HUES6 (cell line): ENCODE measurements around the gene COL24A1.
"Not testable (repeated sequence)": the region's sequence is repeated elsewhere in the genome, so short reads cannot be mapped to it uniquely, and the experiment has no call there.

Source experiments
- H3K27ac ChIP-seq: 2 replicates; pipeline ENCODE4 v1.7.0; 2013; ENCODE audit warnings: low read depth, mild to moderate bottlenecking, low read length, inconsistent platforms
- H3K27me3 ChIP-seq: 2 replicates; pipeline ENCODE4 v1.6.1; 2013; ENCODE audit warnings: low read length; ENCODE audit not compliant: control insufficient read depth, insufficient read depth
- H3K36me3 ChIP-seq: 2 replicates; pipeline ENCODE4 v1.6.1; 2013; ENCODE audit warnings: low read length; ENCODE audit not compliant: control insufficient read depth, insufficient read depth
- H3K4me1 ChIP-seq: 2 replicates; pipeline ENCODE4 v1.6.1; 2013; ENCODE audit warnings: low read length; ENCODE audit not compliant: control insufficient read depth, insufficient read depth
- H3K4me3 ChIP-seq: 2 replicates; pipeline ENCODE4 v1.5.1; 2013; ENCODE audit warnings: low read depth, low read length
- H3K9ac ChIP-seq: one replicate; pipeline ENCODE4 v1.6.1; 2013; ENCODE audit warnings: mild to moderate bottlenecking, low read length
- H3K9me3 ChIP-seq: 2 replicates; pipeline ENCODE4 v1.6.1; 2013; ENCODE audit warnings: low read depth, low read length; ENCODE audit not compliant: control insufficient read depth, insufficient read depth

Gene COL24A1

DNA sequence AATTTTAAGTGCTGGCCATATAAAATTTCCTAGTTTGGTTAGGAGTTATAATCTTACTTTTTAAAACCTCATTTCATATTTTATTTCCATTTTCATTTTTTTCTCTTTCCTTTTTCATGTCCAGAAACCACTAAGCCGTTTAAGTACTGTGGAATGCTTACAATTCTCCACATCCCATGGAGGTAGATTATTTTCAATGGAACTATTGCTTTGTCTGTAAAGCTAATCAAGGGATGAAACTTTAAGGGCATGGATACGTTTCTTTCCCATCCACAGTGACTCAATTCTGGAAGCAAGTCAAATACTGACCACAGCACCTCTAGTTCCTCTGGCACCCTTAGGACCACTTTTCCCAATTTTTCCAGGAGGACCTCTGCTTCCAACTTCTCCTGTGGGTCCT, 309.2 kb downstream of the COL24A1 start:
- H3K9ac ChIP-seq: no peak overlapping the region
- H3K27ac ChIP-seq: no peak overlapping the region
- H3K9me3 ChIP-seq: no peaks in the 10 kb centered on the region
- H3K27me3 ChIP-seq: no peaks in the 10 kb centered on the region
- H3K4me1 ChIP-seq: no peaks in the 10 kb centered on the region
- no peaks in the 10 kb centered on the region for H3K36me3 ChIP-seq
- H3K4me3 ChIP-seq: no peak overlapping the region

DNA sequence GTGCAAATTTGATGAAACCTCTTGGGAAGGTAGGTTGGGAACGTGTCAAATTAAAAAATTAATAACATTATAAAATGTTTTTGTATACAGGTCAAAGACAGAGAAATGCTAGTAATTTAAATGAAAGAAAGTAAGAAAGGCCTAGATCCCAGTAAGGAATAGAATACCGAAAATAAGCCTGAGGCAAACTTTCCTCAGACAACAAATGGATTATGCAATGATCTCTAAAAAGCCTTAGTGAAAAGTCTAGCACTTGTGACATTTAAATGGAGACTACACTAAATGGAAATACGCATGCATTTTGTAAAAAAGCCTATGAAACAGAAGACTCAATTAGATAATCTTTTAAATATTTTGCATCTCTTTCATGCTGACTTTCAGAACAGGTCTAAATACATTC, 309.9 kb downstream of the COL24A1 start:
- H3K9ac ChIP-seq: no peak overlapping the region
- H3K9me3 ChIP-seq: no peaks in the 10 kb centered on the region
- H3K4me3 ChIP-seq: no peak overlapping the region
- H3K36me3 ChIP-seq: no peaks in the 10 kb centered on the region
- no peaks in the 10 kb centered on the region for H3K27me3 ChIP-seq
- H3K27ac ChIP-seq: no peak overlapping the region
- no peaks in the 10 kb centered on the region for H3K4me1 ChIP-seq

DNA sequence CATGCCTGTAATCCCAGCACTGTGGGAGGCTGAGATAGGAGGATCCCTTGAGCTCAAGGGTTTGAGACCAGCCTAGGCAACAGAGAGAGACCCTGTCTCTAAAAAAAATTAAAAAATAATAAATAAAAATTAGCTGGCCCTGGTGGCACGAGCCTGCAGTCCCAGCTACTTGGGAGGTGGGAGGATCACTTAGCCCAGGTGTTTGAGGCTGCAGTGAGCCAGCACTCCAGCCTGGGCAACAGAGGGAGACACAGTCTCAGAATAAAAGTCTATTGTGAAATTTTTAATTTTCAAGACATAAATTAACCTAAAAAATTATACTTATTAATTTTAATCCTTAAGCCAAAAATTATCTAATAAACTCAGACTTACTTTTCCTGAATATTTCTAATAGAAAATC, 317.1 kb downstream of the COL24A1 start:
- no peak overlapping the region for H3K9ac ChIP-seq
- no peaks in the 10 kb centered on the region for H3K9me3 ChIP-seq
- H3K27ac ChIP-seq: no peak overlapping the region
- H3K4me1 ChIP-seq: no peaks in the 10 kb centered on the region
- no peak overlapping the region for H3K4me3 ChIP-seq
- H3K27me3 ChIP-seq: no peaks in the 10 kb centered on the region
- no peaks in the 10 kb centered on the region for H3K36me3 ChIP-seq

DNA sequence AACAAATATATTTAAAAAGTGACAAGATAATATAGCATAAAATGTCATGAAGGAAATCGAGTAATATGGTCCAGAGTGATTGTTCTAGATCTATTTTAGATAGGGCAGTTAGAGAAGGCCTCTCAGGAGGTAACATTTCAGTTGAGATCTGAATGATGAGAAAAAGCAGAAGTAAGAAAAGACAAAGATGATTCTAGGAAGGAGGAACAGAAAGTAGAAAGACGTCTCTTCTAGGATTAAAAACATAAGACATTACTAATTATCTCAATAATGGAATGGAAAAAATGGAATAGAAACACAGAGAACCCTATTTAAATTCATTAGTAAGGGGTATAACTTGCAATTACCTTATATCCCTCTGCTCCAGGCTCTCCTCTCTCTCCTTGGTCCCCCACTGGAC, 318.3 kb downstream of the COL24A1 start:
- H3K4me3 ChIP-seq: no peak overlapping the region
- H3K27ac ChIP-seq: no peak overlapping the region
- H3K36me3 ChIP-seq: no peaks in the 10 kb centered on the region
- no peak overlapping the region for H3K9ac ChIP-seq
- no peaks in the 10 kb centered on the region for H3K4me1 ChIP-seq
- no peaks in the 10 kb centered on the region for H3K9me3 ChIP-seq
- no peaks in the 10 kb centered on the region for H3K27me3 ChIP-seq

DNA sequence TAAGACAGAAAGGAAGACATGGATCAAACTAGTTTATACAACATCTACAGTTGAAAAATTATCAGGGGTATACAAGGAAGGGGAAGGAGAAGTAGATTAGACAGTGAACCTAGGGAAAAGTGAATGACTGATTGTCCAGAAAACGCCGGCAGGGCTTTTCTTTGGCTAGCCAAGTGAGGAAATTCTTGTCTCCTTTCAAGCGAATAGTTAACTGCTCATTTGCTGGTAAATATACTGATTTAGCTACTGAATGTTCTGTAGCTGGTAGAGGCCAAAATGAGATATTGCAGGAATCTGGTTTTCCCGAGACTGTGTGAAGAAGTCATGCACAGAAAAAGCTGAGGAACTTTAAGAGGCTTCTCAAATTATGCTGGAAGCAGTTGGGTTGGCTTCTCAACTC, 319.8 kb downstream of the COL24A1 start:
- no peaks in the 10 kb centered on the region for H3K36me3 ChIP-seq
- no peaks in the 10 kb centered on the region for H3K9me3 ChIP-seq
- H3K4me3 ChIP-seq: no peak overlapping the region
- H3K27me3 ChIP-seq: no peaks in the 10 kb centered on the region
- H3K27ac ChIP-seq: no peak overlapping the region
- no peak overlapping the region for H3K9ac ChIP-seq
- no peaks in the 10 kb centered on the region for H3K4me1 ChIP-seq

DNA sequence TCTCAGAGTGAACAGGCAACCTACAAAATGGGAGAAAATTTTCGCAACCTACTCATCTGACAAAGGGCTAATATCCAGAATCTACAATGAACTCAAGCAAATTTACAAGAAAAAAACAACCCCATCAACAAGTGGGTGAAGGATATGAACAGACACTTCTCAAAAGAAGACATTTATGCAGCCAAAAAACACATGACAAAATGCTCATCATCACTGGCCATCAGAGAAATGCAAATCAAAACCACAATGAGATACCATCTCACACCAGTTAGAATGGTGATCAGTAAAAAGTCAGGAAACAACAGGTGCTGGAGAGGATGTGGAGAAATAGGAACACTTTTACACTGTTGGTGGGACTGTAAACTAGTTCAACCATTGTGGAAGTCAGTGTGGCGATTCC, 323.4 kb downstream of the COL24A1 start:
- H3K27me3 ChIP-seq, H3K4me1 ChIP-seq, H3K4me3 ChIP-seq, H3K9ac ChIP-seq, H3K36me3 ChIP-seq, H3K27ac ChIP-seq: not testable (repeated sequence)
- H3K9me3 ChIP-seq: peaks cover 12% of the 10 kb centered on the region

DNA sequence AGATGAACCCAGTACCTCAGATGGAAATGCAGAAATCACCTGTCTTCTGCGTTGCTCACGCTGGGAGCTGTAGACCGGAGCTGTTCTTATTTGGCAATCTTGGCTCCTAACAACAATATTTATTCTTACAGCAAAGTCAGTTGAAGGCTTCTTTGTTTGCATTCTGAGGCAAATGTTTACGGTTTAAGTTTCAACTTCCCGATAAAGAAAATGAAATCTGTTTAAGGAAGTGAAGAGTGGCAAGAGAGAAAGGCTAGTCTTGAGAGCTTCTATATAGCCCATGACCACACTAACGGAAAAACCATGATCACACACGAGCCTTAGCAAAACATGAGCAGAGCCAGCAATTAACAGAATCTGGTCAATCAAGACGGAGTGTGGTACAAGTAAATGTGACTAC, 325.7 kb downstream of the COL24A1 start:
- Histone ChIP-seq H3K4me3 (no peak overlapping the region), H3K9ac (no peak overlapping the region), H3K27ac (no peak overlapping the region), H3K9me3 (peaks cover 12% of the 10 kb centered on the region), H3K4me1 (no peaks in the 10 kb centered on the region), H3K36me3 (no peaks in the 10 kb centered on the region), H3K27me3 (no peaks in the 10 kb centered on the region)

DNA sequence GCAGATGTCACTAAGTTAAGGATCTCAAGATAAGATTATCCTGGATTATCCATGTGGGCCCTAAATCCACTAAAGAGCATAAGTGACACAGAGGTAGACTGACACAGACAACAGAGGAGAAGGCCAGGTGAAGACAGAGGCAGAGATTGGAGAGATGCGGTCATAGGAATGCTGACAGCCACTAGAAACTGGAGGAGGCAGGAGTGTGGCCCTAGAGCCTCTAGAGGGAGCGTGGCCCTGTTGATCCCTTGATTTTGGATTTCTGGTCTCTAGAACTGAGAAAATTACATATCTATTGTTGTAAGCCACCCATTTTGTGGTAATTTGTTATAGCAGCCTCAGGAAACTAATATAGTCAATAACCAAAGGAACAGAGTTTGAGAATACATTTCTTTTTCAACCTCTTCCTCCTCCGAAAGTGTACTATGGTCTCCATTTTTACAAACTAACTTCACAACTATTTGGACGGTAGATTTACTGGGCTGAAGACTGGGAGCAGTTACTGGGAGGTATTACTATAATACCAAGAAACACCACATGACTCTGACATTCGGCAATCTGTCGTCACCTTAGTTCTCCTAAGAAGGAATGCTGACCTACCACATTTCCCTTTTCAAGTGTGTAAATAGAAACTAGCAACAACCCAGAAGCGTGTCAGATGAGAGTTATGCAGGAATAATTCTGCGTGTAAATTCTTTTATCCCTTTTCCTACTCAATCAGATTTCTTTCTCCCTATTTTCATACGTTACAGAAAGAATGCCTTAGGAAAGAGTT, 332.3 kb downstream of the COL24A1 start:
- no peak overlapping the region for H3K4me3 ChIP-seq
- H3K36me3 ChIP-seq: no peaks in the 10 kb centered on the region
- no peaks in the 10 kb centered on the region for H3K27me3 ChIP-seq
- H3K9me3 ChIP-seq: no peaks in the 10 kb centered on the region
- H3K9ac ChIP-seq: no peak overlapping the region
- no peaks in the 10 kb centered on the region for H3K4me1 ChIP-seq
- no peak overlapping the region for H3K27ac ChIP-seq

DNA sequence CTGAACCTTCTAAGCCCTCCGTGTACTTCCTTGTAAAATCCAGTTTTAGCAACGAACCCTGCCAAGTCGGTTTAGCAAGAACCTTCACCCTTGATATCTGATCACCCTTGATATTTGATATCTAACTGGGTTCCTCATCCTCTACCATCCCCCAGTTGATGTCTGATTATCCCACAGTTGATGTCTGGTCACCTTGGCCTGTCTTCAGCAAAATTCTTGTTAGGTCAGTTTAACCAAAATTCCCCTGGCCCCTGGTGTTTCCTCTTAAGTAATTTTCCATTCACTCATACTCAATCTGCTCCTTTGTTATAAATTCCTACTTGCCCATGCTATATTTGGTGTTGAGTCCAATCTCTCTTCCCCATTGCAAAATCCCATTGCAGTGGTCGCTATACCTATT, 333.9 kb downstream of the COL24A1 start:
- Histone ChIP-seq H3K4me1 (peaks cover 14% of the 10 kb centered on the region), H3K36me3 (no peaks in the 10 kb centered on the region), H3K9ac (no peak overlapping the region), H3K4me3 (no peak overlapping the region), H3K27ac (no peak overlapping the region), H3K9me3 (no peaks in the 10 kb centered on the region), H3K27me3 (no peaks in the 10 kb centered on the region)

DNA sequence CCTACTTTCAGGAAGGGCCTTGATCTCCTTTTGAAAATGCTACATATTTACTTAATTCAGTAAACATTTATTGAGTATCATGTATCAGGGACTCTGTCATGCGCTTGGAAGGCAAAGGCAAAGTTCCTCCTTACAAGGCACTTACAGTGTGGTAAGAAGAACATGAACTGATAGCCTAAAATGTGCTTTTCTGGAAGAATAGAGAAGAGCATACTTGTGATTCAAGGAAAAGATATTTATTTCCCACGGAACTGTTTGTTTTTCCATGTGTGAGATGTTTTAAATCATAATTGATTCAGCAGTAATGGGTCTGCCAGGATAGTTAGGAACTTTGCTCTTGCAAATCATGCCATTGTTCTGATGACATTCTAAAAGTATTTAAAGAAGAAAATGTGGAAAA, 338.2 kb downstream of the COL24A1 start:
- no peak overlapping the region for H3K9ac ChIP-seq
- H3K9me3 ChIP-seq: no peaks in the 10 kb centered on the region
- H3K4me1 ChIP-seq: peaks cover 14% of the 10 kb centered on the region
- H3K4me3 ChIP-seq: no peak overlapping the region
- H3K36me3 ChIP-seq: no peaks in the 10 kb centered on the region
- no peaks in the 10 kb centered on the region for H3K27me3 ChIP-seq
- H3K27ac ChIP-seq: no peak overlapping the region

DNA sequence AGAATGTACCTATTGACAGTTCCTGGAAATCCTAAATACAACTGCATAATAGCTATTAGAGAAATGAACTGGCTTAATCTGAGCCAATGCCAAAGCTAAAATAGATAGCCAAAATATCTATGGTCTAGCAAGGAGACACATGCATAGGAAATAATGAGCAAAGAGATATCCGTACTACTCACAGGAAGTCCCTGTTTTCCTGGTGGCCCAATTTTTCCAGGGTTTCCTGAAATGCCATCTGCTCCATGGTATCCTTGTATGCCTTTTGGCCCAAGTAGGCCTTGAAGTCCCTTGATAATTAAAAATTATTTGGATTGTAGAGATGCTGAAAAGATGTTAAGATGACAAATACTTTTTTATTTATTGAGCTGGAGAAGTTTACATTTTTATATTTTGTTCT, 340.0 kb downstream of the COL24A1 start:
- no peaks in the 10 kb centered on the region for H3K9me3 ChIP-seq
- H3K36me3 ChIP-seq: no peaks in the 10 kb centered on the region
- H3K4me1 ChIP-seq: peaks cover 14% of the 10 kb centered on the region
- H3K4me3 ChIP-seq: no peak overlapping the region
- no peak overlapping the region for H3K9ac ChIP-seq
- no peak overlapping the region for H3K27ac ChIP-seq
- H3K27me3 ChIP-seq: no peaks in the 10 kb centered on the region

DNA sequence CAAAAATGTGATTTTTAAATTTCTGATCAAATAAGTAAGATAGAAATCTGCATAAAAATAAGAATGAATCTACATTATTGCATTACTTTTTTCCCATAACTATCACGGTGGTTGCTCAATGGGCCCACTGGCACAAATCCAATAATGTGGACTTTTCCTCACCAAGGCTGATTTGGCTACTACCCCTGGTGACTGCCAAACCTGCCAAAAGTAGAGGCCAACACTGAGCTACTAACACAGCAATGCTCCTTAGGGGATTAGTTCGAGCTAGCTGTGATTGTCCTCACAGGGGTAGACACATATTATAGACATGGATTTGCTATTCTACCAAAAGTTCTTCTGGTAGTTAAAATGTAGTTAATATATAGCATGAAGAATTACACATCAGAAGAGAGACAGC, 340.7 kb downstream of the COL24A1 start:
- no peaks in the 10 kb centered on the region for H3K36me3 ChIP-seq
- no peaks in the 10 kb centered on the region for H3K27me3 ChIP-seq
- no peaks in the 10 kb centered on the region for H3K9me3 ChIP-seq
- H3K9ac ChIP-seq: no peak overlapping the region
- peaks cover 14% of the 10 kb centered on the region for H3K4me1 ChIP-seq
- no peak overlapping the region for H3K4me3 ChIP-seq
- no peak overlapping the region for H3K27ac ChIP-seq
